HG03280 (cell line): ENCODE measurements around the gene VPS36.
"Not testable (repeated sequence)": the region's sequence is repeated elsewhere in the genome, so short reads cannot be mapped to it uniquely, and the experiment has no call there.

Experiments used
- ATAC-seq: cut with Tn5 transposase; IDR thresholded peaks from one replicate; pipeline ENCODE4 v1.9.1; 2021; ENCODE audit warnings: mild to moderate bottlenecking, moderate library complexity; ENCODE audit not compliant: unreplicated experiment

The VPS36 gene

GRCh38 chr13:52447354-52447753 lies 3.1 kb downstream of the VPS36 start:
- ATAC-seq = no peak

GRCh38 chr13:52446265-52446664 lies 4.2 kb downstream of the VPS36 start:
- ATAC-seq = no peak

- ATAC-seq = no peak
Measured at GRCh38 chr13:52432456-52432855, 18.0 kb downstream of the VPS36 start.

- no peak for ATAC-seq
Measured at GRCh38 chr13:52428295-52428694, 22.1 kb downstream of the VPS36 start.

GRCh38 chr13:52421216-52421615 lies 29.2 kb downstream of the VPS36 start:
- ATAC-seq = no peak

GRCh38 chr13:52419080-52419479 lies 31.4 kb downstream of the VPS36 start:
- no peak for ATAC-seq

GRCh38 chr13:52414963-52415362 lies 35.5 kb downstream of the VPS36 start:
- ATAC-seq = no peak

GRCh38 chr13:52414051-52414450 lies 36.4 kb downstream of the VPS36 start:
- ATAC-seq = no peak

GRCh38 chr13:52412128-52412527 lies 38.3 kb downstream of the VPS36 start:
- no peak for ATAC-seq

- peak; percentile 57 for ATAC-seq
Measured at GRCh38 chr13:52411629-52412028, 38.8 kb downstream of the VPS36 start.

- ATAC-seq = not testable (repeated sequence)
Measured at GRCh38 chr13:52408071-52408658, 42.3 kb downstream of the VPS36 start.

GRCh38 chr13:52407436-52407835 lies 43.0 kb downstream of the VPS36 start:
- not testable (repeated sequence) for ATAC-seq

- no peak for ATAC-seq
Measured at GRCh38 chr13:52406629-52407028, 43.8 kb downstream of the VPS36 start.

- ATAC-seq = no peak
Measured at GRCh38 chr13:52405767-52406494, 44.5 kb downstream of the VPS36 start, which contains the start of gene THSD1. THSD1 (minus strand) TSS chr13:52406172; CDS start chr13:52402600, 3,572 bp downstream.

GRCh38 chr13:52405369-52405766 lies 45.1 kb downstream of the VPS36 start:
- ATAC-seq = no peak

GRCh38 chr13:52399708-52400107 lies 50.7 kb downstream of the VPS36 start:
- no peak for ATAC-seq

GRCh38 chr13:52399046-52399445 lies 51.4 kb downstream of the VPS36 start:
- no peak for ATAC-seq

- ATAC-seq = no peak
Measured at GRCh38 chr13:52395704-52396103, 54.7 kb downstream of the VPS36 start.

GRCh38 chr13:52394586-52394985 lies 55.8 kb downstream of the VPS36 start:
- ATAC-seq = no peak

- ATAC-seq = no peak
Measured at GRCh38 chr13:52393572-52394357, 56.7 kb downstream of the VPS36 start.

GRCh38 chr13:52387721-52388120 lies 62.7 kb downstream of the VPS36 start:
- ATAC-seq = no peak

- no peak for ATAC-seq
Measured at GRCh38 chr13:52385870-52386269, 64.6 kb downstream of the VPS36 start.
